DMS79 (cell line): Measurements from ENCODE around the gene ZBTB32.

ENCODE experiments used
- DNase-seq: peaks from one replicate; lab custom pipeline; 2025; lab: John Stamatoyannopoulos, UW

Gene ZBTB32

DNA sequence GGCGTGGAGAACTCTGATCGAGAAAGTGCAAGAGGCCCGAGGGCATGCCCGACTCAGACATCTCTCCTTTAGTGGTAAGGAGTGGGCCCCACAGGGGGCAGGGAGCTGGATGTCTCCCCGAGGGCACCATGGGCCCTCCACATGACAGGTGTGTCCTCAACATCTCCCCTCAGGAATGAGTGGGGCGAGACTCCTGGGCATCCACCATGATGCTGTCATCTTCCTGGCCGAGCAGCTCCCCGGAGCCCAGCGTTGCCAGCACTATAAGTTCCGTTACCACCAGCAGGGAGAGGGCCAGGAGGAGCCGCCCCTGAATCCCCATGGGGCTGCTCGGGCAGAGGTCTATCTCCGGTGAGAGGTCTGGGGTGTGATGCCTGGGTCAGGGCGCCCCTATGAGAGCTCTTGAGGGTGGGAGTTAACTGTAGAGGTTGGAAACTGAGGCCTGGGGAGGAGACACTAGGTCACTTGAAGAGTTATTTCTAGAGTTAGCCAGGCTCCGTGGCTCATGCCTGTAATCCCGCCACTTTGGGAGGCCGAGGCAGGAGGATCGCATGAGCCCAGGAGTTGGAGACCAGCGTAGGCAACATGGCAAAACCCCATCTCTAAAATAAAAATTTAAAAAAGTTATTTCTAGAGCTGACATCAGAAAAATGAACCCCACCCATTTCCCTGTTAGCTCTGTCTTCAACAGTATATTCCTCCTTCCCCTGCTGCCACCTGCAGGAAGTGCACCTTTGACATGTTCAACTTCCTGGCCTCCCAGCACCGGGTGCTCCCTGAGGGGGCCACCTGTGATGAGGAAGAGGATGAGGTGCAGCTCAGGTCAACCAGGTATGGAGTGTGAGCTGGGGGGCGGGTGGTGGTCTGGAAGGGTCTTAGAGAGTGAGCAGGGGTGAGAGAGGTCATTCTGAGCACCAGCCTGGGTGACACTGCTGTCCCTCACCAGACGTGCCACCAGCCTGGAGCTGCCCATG lies 32.8 kb downstream of the ZBTB32 start:
- no peak for DNase-seq

GRCh38 chr19:35738021-35738886 lies 33.9 kb downstream of the ZBTB32 start:
- no peak for DNase-seq

DNA sequence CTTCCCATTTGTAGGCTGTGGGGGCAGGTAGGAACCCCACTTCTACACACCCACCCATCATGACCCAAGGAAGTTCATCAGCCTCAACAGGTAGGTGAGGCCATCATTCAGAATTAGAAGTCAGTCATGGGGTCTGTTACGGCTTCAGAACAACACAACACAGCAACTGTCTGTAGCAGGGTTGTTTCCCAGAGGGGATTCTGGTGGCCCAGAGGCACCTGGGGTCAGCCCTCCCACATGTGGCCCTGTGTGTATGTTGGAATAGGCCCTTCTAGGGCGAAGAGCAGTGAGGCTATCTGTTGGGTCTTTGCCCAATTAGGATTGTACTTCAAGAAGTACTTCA lies 34.5 kb downstream of the ZBTB32 start:
- DNase-seq = no peak

DNA sequence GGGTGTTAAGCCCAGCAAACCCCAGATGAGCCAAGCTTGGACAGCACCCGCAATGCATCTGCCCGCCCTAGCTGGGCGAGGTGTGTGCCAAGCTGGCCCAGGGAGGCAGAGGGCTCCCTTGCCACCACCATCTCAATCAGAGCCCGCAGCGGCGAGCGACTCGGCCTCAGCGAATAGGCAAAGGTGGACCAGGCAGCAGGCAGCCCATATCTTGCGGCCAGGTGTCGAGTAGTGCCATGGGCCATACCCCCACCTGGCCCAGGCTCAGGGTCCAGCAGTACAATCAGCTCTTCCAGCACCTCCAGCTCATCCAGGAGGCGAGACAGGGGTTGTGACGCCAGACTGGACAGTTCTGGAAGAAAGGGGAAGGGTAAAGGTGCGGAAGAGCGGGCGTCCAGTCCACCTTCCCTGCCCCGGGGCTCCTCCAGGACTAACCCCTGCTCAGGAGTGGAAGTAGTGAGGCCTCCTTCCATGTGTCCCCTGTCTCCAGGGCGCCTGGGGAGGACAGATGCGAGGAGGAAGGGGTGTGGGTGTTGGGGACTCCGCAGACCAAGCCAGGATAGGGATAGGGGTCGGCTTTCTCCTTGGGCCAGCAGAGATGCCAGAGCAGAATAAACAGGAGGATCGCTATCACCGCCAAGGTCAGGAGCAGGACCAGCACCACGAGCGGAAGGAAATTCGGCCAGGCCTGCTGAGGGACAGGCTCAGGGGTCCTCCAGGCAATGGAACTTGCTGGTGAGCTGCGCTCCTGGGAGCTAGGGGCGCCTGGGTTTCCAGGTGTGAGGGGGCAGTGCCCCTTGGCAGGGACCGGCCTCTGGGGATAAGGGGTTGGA lies 35.1 kb downstream of the ZBTB32 start:
- no peak for DNase-seq

DNA sequence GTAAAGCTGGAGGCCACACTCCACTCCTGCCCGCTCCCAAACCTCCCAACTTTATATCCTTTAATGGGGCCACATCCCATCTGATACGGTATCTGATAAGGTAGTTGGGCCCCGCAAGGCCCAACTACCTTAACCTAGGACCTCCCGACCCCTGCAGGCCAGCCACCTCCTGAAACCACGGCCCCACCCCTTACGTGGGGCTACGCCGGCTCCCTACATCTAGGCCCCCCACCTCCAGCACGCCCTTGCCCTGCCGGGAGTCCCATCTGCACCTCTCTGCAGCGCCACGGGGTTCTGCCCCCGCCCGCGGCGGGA lies 35.7 kb downstream of the ZBTB32 start:
- DNase-seq = no peak

GRCh38 chr19:35740423-35741202 lies 36.3 kb downstream of the ZBTB32 start:
- peak; percentile 96 for DNase-seq

- no peak for DNase-seq
These were observed 36.8 kb downstream of the ZBTB32 start for GRCh38 chr19:35741203-35741515.

DNA sequence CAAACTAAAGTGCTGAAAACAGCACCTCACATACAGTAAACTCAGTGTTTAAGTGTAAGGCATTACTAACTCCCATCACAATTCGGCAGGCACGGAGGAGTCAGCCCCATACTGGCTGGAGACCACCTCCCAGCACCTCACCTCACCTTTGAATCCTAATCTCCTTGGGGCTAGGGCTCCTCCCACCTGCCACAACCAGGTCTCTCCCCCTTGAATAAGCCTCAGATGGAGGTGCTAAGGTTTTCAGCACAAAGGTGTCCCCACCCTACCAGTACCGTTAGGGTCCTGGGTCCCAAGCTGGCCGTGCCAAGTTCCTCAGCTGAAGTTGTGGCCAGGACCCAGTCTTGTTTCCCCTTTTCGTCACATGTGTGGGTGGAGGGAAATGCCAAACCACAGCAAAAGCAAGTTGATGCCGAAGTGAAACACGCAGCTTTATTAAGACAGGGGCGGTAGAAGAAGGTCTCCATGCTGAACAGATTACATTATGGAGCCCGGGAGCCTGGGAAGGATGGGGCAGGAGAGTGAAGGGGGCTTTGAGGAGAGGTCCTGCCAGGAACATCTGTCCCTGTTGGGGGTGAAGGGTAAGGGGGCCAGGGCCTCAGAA lies 37.9 kb downstream of the ZBTB32 start, which contains the start of gene IGFLR1:
TSS of gene IGFLR1 (minus strand) at position 332 of the 604 bp plus-strand sequence. CDS start 1,272 bp downstream, outside the sequence.
- DNase-seq = no peak

GRCh38 chr19:35743640-35744429 lies 39.5 kb downstream of the ZBTB32 start:
- no peak for DNase-seq

DNA sequence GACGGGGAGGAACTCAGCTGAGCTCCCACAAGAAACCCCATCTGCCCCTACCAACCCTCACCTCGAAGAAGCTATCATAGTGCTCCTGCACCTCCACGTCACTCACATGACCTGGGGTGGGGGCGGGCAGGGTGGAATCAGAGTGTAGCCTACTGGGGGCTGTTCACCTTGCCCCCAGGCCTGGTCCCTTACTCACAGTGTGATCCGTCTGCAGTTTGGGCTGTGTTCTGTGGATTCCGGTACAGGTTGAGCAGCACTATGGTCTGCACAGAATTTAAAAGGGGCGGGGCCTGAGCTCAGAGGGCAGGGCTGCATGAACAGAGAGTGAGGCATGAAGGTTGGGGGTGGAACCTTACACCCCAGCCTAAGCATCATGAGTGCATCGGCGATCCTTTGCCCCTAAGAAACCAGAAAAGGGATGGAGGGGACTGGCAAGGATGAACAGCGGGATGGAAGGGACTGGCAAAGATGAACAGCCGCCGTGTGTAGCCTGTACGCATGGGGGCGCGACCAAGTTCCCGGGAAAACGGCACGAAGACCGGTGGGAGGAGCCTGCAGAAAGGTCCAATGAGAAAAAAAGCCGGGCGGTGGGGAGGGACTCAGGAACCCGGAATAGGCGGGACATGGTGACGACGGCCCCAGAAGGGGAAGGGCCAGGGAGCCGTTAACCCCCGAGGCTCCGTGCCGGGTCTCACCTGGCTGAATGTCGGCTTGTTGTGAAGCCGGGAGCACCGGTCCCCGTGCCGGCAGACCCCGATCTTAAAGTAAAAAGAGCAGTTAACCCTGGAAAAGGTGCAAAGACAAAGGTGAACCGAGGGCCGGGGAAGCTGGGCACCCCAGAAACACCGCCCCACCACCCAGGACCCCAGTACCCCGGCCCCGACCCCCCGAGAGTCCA lies 40.3 kb downstream of the ZBTB32 start:
- peak; percentile 93 for DNase-seq

- DNase-seq = peak; percentile 98
These were observed 41.1 kb downstream of the ZBTB32 start, which contains the start of the genes PSENEN and U2AF1L4 for GRCh38 chr19:35745328-35746086. PSENEN (plus strand) TSS chr19:35745651; CDS start chr19:35745931, 280 bp downstream. U2AF1L4 (minus strand) TSS chr19:35745418; CDS start chr19:35745391, 27 bp downstream.

- DNase-seq = no peak
These were observed 41.7 kb downstream of the ZBTB32 start for GRCh38 chr19:35746087-35746462.

GRCh38 chr19:35746531-35746930 lies 42.2 kb downstream of the ZBTB32 start:
- DNase-seq = no peak

DNA sequence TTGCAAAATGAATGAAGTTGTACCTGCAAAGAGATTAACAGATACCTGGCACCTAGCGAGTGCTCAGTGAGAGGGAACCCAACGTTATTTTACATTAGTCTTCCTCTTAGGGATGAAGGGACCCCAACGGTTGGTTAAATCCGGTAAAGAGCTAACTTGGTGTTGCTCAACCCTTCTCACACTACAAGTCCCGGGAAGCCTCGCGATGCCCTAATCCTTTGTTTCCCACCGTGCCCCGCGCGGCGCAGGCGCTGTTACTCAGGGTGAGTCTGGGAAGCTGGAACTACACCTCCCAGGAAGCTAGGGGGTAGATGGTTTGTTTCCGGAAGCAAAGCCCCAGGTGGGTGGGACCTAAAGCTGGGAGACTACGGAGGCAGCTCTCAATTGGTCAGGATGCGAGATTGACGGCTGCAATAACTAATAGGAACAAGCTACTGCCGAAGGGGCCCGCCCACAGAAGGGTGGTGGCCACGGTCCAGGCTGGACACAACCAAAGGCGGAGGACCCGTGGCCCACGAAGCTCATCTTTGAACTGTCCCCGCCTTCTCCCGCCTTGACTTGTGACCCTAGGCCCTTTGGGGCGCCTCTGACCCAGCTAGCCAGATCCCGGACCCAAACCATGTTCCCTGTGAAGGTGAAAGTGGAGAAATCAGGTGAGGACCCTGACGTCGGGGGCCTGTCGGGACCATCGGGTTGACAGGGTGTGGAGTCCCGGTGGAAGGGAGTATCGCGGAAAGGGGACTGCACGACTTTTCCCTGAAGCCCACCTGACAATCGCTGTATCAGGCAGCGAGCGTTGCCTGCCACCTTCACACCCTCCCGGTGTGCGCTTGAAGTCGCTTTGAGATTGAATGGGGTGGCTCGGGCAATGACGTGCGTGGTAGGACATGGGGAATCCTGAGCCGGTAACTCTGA lies 44.0 kb downstream of the ZBTB32 start, which contains the start of gene LIN37:
TSS of gene LIN37 (plus strand) at position 471 of the 915 bp plus-strand sequence. CDS start at position 620, 149 bp downstream.
- DNase-seq = peak; percentile 98

GRCh38 chr19:35750167-35750566 lies 45.8 kb downstream of the ZBTB32 start:
- DNase-seq = no peak

- no peak for DNase-seq
These were observed 47.7 kb downstream of the ZBTB32 start for GRCh38 chr19:35751839-35752745.
